Suprapubic skin (tissue), 4 donors: ENCODE data around the gene IL1A. TPM values are rescaled to one million over a fixed set of nuclear protein-coding genes. Genes with fewer than 3 reads are reported as not detected.

Experiments
- DNase-seq, 2 donors: peaks; one replicate each; pipeline ENCODE4 v3.0.0-alpha.2; 2019; ENCODE audit warnings: low spot score in 2 of 2
- H3K27ac ChIP-seq: fragments of 200-600 bp; sonication (generic); one replicate; pipeline ENCODE4 v1.5.1; 2019
- H3K27me3 ChIP-seq: fragments of 200-600 bp; sonication (generic); one replicate; pipeline ENCODE4 v1.5.1; 2019
- H3K36me3 ChIP-seq: fragments of 200-600 bp; sonication (generic); one replicate; pipeline ENCODE4 v1.5.1; 2019
- H3K4me1 ChIP-seq: fragments of 200-600 bp; sonication (generic); one replicate; pipeline ENCODE4 v1.5.1; 2019
- H3K4me3 ChIP-seq: fragments of 200-600 bp; sonication (generic); one replicate; pipeline ENCODE4 v1.5.1; 2019; ENCODE audit warnings: mild to moderate bottlenecking
- H3K9me3 ChIP-seq: fragments of 200-600 bp; sonication (generic); one replicate; pipeline ENCODE4 v1.5.1; 2019
- CTCF ChIP-seq, 2 donors: fragments of 200-600 bp in 1 of 2; fragments of 450-650 bp in 1 of 2; sonication (generic) in 1 of 2; IDR thresholded peaks; one replicate each; pipeline ENCODE4 v1.5.1; 2016 to 2019; ENCODE audit warnings: antibody characterized with exemption in 2 of 2, mild to moderate bottlenecking in 1 of 2, moderate library complexity in 1 of 2
- EP300 ChIP-seq: sonication (generic); formaldehyde crosslinking; IDR thresholded peaks from one replicate; pipeline ENCODE4 v1.6.1; 2017; ENCODE audit warnings: antibody characterized with exemption
- POLR2A ChIP-seq, 2 donors: fragments of 450-650 bp; IDR thresholded peaks; one replicate each; pipeline ENCODE4 v1.6.1; 2017; ENCODE audit warnings: antibody characterized with exemption in 2 of 2, mild to moderate bottlenecking in 2 of 2, moderate library complexity in 2 of 2
- POLR2AphosphoS5 ChIP-seq, 3 donors: sonication (generic); formaldehyde crosslinking; IDR thresholded peaks; one replicate each; pipeline ENCODE4 v1.6.1; 2017; ENCODE audit warnings: antibody characterized with exemption in 3 of 3
- WGBS: methylation state at CpG from one replicate; pipeline ENCODE4 v1.1.5; 2018; 5-methylcytosine and 5-hydroxymethylcytosine counted together
- total RNA-seq, 4 donors: library from RNA; depleted of rRNA; stranded (reverse); fragments of >200 nt; gene quantifications; one replicate each; pipeline ENCODE4 v1.1.0, GENCODE V29; 2016

Gene IL1A
- total RNA-seq, 4 donors from 2014 or later, result 0.49 to 1.1 (median 0.76) TPM; not detected in 1

DNA sequence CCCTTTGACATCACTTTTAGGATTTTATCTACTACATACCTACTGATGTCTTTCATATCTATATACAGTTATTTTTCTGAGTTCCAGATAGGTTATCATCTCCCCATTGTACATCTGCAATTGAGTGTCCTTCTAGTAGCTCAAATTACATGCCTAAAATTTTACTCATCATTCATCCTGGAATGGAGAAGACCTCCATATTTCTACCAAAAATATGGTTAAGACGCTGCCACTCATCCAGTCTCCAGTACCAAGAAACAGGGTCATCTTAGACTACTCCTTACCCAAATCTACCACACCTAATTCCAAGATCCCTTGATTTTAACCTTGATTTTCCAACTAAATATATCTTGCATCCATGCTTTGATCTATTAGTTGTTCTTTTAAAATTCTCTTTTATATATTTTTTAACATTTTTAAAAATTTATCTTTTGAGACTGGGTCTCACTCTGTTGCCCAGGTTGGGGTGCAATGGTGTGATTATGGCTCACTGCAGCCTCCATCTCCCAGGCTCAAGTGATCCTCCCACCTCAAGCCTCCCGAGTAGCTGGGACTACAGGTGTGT, 11.3 kb downstream of the IL1A start:
- H3K27me3 ChIP-seq, result no peaks in the 10 kb centered on the region
- H3K27ac ChIP-seq, result no peak overlapping the region
- H3K4me3 ChIP-seq, result no peak overlapping the region
- no peaks in the 10 kb centered on the region for H3K36me3 ChIP-seq
- no peak for DNase-seq
- H3K9me3 ChIP-seq, result no peaks in the 10 kb centered on the region
- H3K4me1 ChIP-seq, result no peaks in the 10 kb centered on the region
- no peak for TF ChIP-seq POLR2A (IDR thresholded peaks at IDR 0.05)
- TF ChIP-seq EP300, result no peak
- no peak for TF ChIP-seq CTCF (IDR thresholded peaks at IDR 0.05)
- no peak for TF ChIP-seq POLR2AphosphoS5 (IDR thresholded peaks at IDR 0.05)
- WGBS, result 59% methylated on average over 2 of the region's 2 CpGs

DNA sequence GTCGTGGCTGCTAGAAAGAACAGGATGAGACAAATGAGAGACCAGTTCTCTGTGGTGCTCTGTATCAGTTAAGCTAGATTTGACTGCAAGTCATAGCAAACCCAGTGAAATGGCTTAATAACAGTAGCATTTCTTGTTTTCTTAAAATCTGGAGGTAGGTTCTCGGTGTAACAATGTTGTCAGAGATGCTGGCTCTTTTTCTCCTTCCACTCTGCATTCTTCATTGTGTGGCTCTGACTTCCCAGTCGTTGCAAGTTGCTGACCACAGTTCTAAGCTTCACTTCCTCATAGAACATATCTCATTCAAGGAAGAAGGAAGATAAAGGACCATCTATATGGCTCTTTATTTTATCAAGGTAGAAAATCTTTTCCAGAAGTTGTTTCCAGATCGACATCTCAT, 12.0 kb downstream of the IL1A start:
- 78% methylated on average over 4 of the region's 4 CpGs for WGBS
- Histone ChIP-seq H3K9me3 (no peaks in the 10 kb centered on the region), H3K27me3 (no peaks in the 10 kb centered on the region), H3K4me1 (no peaks in the 10 kb centered on the region), H3K27ac (no peak overlapping the region), H3K4me3 (no peak overlapping the region), H3K36me3 (no peaks in the 10 kb centered on the region)
- DNase-seq, result no peak
- TF ChIP-seq CTCF (IDR thresholded peaks at IDR 0.05) (no peak), POLR2A (IDR thresholded peaks at IDR 0.05) (no peak), EP300 (no peak), POLR2AphosphoS5 (IDR thresholded peaks at IDR 0.05) (no peak)

DNA sequence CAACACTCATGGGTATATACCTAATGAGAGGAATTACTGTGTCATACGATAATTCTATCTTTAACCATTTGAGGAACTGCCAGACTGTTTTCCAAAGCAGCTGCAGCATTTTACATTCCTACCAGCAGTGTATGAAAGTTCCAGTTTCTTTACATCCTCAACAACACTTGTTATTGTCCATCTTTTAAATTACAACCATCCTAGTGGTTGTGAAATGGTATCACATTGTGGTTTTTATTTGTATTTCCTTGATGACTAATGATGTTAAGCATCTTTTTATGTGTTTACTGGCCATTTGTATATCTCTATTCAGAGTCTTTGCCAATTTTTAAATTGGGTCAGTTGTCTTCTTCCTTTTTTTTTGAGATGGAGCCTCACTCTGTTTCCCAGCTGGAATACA, 15.9 kb downstream of the IL1A start:
- Histone ChIP-seq H3K36me3 (no peaks in the 10 kb centered on the region), H3K4me3 (no peak overlapping the region), H3K27ac (no peak overlapping the region), H3K9me3 (no peaks in the 10 kb centered on the region), H3K27me3 (no peaks in the 10 kb centered on the region), H3K4me1 (peaks cover 14% of the 10 kb centered on the region)
- TF ChIP-seq POLR2A (IDR thresholded peaks at IDR 0.05) (no peak), CTCF (IDR thresholded peaks at IDR 0.05) (no peak), POLR2AphosphoS5 (IDR thresholded peaks at IDR 0.05) (no peak), EP300 (no peak)
- 47% methylated on average over 1 of the region's 1 CpG for WGBS
- DNase-seq, result no peak

GRCh38 chr2:112767693-112768330, 16.5 kb downstream of the IL1A start:
- TF ChIP-seq EP300, result no peak
- TF ChIP-seq POLR2A (IDR thresholded peaks at IDR 0.05), result no peak
- TF ChIP-seq POLR2AphosphoS5 (IDR thresholded peaks at IDR 0.05), result no peak
- TF ChIP-seq CTCF (IDR thresholded peaks at IDR 0.05), result no peak
- Histone ChIP-seq H3K4me3 (no peak overlapping the region), H3K4me1 (peaks cover 14% of the 10 kb centered on the region), H3K27me3 (no peaks in the 10 kb centered on the region), H3K9me3 (no peaks in the 10 kb centered on the region), H3K36me3 (no peaks in the 10 kb centered on the region), H3K27ac (no peak overlapping the region)
- no peak for DNase-seq
- WGBS, result 76% methylated on average over 6 of the region's 6 CpGs

DNA sequence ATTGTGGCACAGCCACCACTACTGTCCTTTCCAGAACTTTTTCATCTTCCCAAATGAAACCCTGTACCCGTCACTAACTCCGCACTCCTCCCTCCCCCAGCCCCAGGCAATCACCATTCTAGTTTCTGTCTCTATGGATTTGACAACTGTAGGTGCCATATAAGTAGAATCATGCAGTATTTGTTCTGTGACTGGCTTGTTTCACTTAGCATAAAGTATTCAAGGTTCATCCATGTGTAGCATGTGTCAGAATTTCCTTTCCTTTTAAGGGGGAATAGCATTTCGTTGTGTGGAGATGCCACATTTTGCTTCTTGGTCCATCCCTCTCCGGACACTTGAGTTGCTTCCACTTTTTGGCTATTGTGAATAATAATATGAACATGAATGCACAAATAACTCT, 19.0 kb downstream of the IL1A start:
- TF ChIP-seq POLR2AphosphoS5 (IDR thresholded peaks at IDR 0.05) (no peak), POLR2A (IDR thresholded peaks at IDR 0.05) (no peak), EP300 (no peak), CTCF (IDR thresholded peaks at IDR 0.05) (no peak)
- no peaks in the 10 kb centered on the region for H3K27me3 ChIP-seq
- H3K4me3 ChIP-seq, result peak overlapping the region; percentile 78
- WGBS, result 52% methylated on average over 4 of the region's 4 CpGs
- no peaks in the 10 kb centered on the region for H3K9me3 ChIP-seq
- DNase-seq, result no peak
- H3K36me3 ChIP-seq, result no peaks in the 10 kb centered on the region
- H3K27ac ChIP-seq, result no peak overlapping the region
- peaks cover 14% of the 10 kb centered on the region for H3K4me1 ChIP-seq
